Endothelial cell (in vitro differentiated cells): ENCODE data around the gene FAM199X. TPM values are rescaled to one million over a fixed set of nuclear protein-coding genes. Genes with fewer than 3 reads are reported as not detected.

Experiments used
- DNase-seq: peaks from one replicate; pipeline ENCODE4 v3.0.0; 2021; ENCODE audit warnings: low spot score
- H3K27ac Mint-ChIP-seq: one replicate; pipeline ENCODE4 v1.8.0; 2021; ENCODE audit warnings: mixed read lengths, inconsistent platforms; ENCODE audit not compliant: unreplicated experiment
- H3K27me3 Mint-ChIP-seq: one replicate; pipeline ENCODE4 v1.8.0; 2021; ENCODE audit warnings: mild to moderate bottlenecking, moderate library complexity, mixed read lengths, inconsistent platforms; ENCODE audit not compliant: unreplicated experiment
- H3K36me3 Mint-ChIP-seq: one replicate; pipeline ENCODE4 v1.8.0; 2021; ENCODE audit warnings: mild to moderate bottlenecking, low read depth, mixed read lengths, inconsistent platforms; ENCODE audit not compliant: unreplicated experiment
- H3K4me1 Mint-ChIP-seq: one replicate; pipeline ENCODE4 v1.8.0; 2021; ENCODE audit warnings: mild to moderate bottlenecking, mixed read lengths, inconsistent platforms; ENCODE audit not compliant: unreplicated experiment
- H3K4me3 Mint-ChIP-seq: one replicate; pipeline ENCODE4 v1.8.0; 2021; ENCODE audit warnings: mild to moderate bottlenecking, mixed read lengths, inconsistent platforms; ENCODE audit not compliant: unreplicated experiment
- H3K9me3 Mint-ChIP-seq: one replicate; pipeline ENCODE4 v1.8.0; 2021; ENCODE audit warnings: mixed read lengths, inconsistent platforms; ENCODE audit not compliant: unreplicated experiment
- total RNA-seq: library from RNA; stranded (reverse); fragmentation: NEBNext Ultra II Directional; extraction: Animal tissue kit (Norgen Biotek cat#: 25700); gene quantifications from one replicate; pipeline ENCODE4 v1.2.1, GENCODE V29; 2021; ENCODE audit not compliant: unreplicated experiment
- TF ChIP-seq, protein P1 (sequence below): fragments of 200-600 bp; sonication (generic); IDR thresholded peaks from one replicate; pipeline ENCODE4 v1.5.0; 2021; ENCODE audit warnings: antibody characterized with exemption; ENCODE audit not compliant: unreplicated experiment

FAM199X gene
- total RNA-seq, 1 donor from 2014 or later, result 23.2 TPM

- peaks cover 5% of the 10 kb centered on the region for H3K27me3 Mint-ChIP-seq
- H3K36me3 Mint-ChIP-seq, result peaks cover 9% of the 10 kb centered on the region
- TF ChIP-seq, protein P1, sequence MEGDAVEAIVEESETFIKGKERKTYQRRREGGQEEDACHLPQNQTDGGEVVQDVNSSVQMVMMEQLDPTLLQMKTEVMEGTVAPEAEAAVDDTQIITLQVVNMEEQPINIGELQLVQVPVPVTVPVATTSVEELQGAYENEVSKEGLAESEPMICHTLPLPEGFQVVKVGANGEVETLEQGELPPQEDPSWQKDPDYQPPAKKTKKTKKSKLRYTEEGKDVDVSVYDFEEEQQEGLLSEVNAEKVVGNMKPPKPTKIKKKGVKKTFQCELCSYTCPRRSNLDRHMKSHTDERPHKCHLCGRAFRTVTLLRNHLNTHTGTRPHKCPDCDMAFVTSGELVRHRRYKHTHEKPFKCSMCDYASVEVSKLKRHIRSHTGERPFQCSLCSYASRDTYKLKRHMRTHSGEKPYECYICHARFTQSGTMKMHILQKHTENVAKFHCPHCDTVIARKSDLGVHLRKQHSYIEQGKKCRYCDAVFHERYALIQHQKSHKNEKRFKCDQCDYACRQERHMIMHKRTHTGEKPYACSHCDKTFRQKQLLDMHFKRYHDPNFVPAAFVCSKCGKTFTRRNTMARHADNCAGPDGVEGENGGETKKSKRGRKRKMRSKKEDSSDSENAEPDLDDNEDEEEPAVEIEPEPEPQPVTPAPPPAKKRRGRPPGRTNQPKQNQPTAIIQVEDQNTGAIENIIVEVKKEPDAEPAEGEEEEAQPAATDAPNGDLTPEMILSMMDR, result no peak
- DNase-seq, result no peak
- no peak overlapping the region for H3K27ac Mint-ChIP-seq
- peak overlapping the region; percentile 89 for H3K4me3 Mint-ChIP-seq
- H3K9me3 Mint-ChIP-seq, result no peaks in the 10 kb centered on the region
- peaks cover 15% of the 10 kb centered on the region for H3K4me1 Mint-ChIP-seq
Observed at GRCh38 chrX:104168127-104168526, 1.9 kb downstream of the FAM199X start.

GRCh38 chrX:104172121-104172520 is 5.9 kb downstream of the FAM199X start:
- Mint-ChIP-seq H3K36me3 (no peaks in the 10 kb centered on the region), H3K4me1 (peaks cover 10% of the 10 kb centered on the region), H3K27me3 (no peaks in the 10 kb centered on the region), H3K27ac (no peak overlapping the region), H3K9me3 (no peaks in the 10 kb centered on the region), H3K4me3 (no peak overlapping the region)
- TF ChIP-seq, protein P1, result no peak
- no peak for DNase-seq

DNA sequence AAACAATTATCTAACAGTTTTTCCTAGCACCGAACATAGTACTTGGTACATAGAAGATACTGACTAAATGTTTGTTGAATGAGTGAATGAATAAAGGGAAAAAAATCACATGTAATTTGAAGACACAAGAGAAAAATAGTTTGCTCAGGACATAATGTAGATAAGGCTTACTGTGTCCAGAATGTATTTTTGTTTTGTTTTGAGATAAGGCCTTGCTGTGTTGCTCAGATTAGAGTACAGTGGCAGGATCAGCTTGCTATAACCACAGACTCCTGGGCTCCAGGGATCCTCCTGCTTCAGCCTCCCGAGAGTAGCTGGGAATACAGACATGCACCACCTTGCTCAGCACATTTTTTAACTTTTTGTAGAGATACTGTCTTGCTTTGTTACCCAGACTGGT is 6.5 kb downstream of the FAM199X start:
- no peaks in the 10 kb centered on the region for H3K27me3 Mint-ChIP-seq
- H3K36me3 Mint-ChIP-seq, result no peaks in the 10 kb centered on the region
- no peaks in the 10 kb centered on the region for H3K9me3 Mint-ChIP-seq
- DNase-seq, result no peak
- TF ChIP-seq, protein P1, result no peak
- H3K4me3 Mint-ChIP-seq, result no peak overlapping the region
- no peak overlapping the region for H3K27ac Mint-ChIP-seq
- H3K4me1 Mint-ChIP-seq, result peaks cover 7% of the 10 kb centered on the region

DNA sequence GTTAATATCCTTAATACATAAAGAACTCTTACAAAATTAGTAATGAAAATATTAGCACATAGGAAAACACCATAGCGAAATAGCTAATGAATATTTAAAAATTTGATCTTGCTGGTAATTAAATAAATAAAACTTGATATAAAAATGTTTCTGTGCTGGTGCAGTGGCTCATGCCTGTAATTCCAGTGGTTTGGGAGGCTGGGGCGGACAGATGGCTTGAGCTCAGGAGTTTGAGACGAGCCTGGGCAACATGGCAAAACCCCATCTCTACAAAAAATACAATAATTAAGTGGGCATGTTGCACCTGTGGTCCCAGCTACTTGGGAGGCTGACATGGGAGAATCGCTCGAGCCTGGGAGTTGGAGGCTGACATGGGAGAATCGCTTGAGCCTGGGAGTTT is 7.6 kb downstream of the FAM199X start:
- Mint-ChIP-seq H3K27me3 (no peaks in the 10 kb centered on the region), H3K4me3 (no peak overlapping the region), H3K36me3 (peaks cover 3% of the 10 kb centered on the region), H3K9me3 (no peaks in the 10 kb centered on the region), H3K4me1 (no peaks in the 10 kb centered on the region), H3K27ac (no peak overlapping the region)
- TF ChIP-seq, protein P1, result no peak
- DNase-seq, result no peak

DNA sequence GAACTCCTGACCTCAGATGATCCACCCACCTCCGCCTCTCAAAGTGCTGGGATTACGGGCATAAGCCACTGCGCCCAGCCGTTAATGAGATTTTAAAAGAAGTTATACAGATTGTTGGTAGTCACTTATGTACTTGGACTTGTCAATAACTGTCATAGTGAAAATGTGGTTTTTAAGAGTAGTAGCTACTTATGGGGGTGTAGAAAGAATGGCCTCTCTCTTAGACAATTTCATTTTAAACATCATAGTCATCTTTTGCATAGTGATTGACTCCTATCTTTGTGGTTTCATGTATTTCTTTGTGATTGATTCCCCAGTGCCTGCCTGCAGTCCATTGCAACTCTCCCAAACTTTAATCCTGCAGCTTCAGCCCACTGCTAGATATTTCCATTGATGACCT is 17.4 kb downstream of the FAM199X start:
- peaks cover under 1% of the 10 kb centered on the region for H3K36me3 Mint-ChIP-seq
- H3K27ac Mint-ChIP-seq, result no peak overlapping the region
- TF ChIP-seq, protein P1, result no peak
- no peak for DNase-seq
- no peaks in the 10 kb centered on the region for H3K27me3 Mint-ChIP-seq
- H3K9me3 Mint-ChIP-seq, result no peaks in the 10 kb centered on the region
- H3K4me1 Mint-ChIP-seq, result no peaks in the 10 kb centered on the region
- H3K4me3 Mint-ChIP-seq, result no peak overlapping the region
